Sciatic nerve (tissue), 2 donors: ENCODE measurements around the gene ARHGAP24. TPM values are rescaled to one million over a fixed set of nuclear protein-coding genes. Genes with fewer than 3 reads are reported as not detected.

Experiments
- ATAC-seq: fragments of 200-7000 bp; cut with Tn5 transposase; one replicate; pipeline ENCODE4 v1.9.1; 2020; ENCODE audit warnings: mild to moderate bottlenecking, moderate library complexity
- DNase-seq: peaks from one replicate; pipeline ENCODE4 v3.0.0-alpha.2; 2020; ENCODE audit warnings: low spot score
- intact Hi-C: fragments of 100-400 bp; cut with DNase I; formaldehyde crosslinking; loops from one replicate; pipeline ENCODE4 v1.14.2; 2022
- total RNA-seq: library from RNA; stranded (reverse); fragmentation: NEBNext Ultra II Directional; extraction: Animal tissue kit (Norgen Biotek cat#: 25700); gene quantifications from one replicate; pipeline ENCODE4 v1.2.1, GENCODE V29; 2021
- donor health status: DM: no; HTN: no; CAD: no.
- donor health status: DM: no; HTN: no; CAD: no.

The ARHGAP24 gene
- total RNA-seq: 87.6 TPM

GRCh38 chr4:85474818-85475630, at the start of gene ARHGAP24:
TSS of gene ARHGAP24 (plus strand) at chr4:85475150.
- ATAC-seq (peak; percentile 97), DNase-seq (peak; percentile 84)
- intact Hi-C loops: no loop called here

GRCh38 chr4:85426366-85426765, 48.6 kb upstream of the ARHGAP24 start:
- intact Hi-C loops: no loop called here
- ATAC-seq (no peak), DNase-seq (no peak)

GRCh38 chr4:85427123-85427522, 47.8 kb upstream of the ARHGAP24 start:
- intact Hi-C loops: no loop called here
- ATAC-seq (no peak), DNase-seq (no peak)

- ATAC-seq (no peak), DNase-seq (no peak)
- intact Hi-C loops: no loop called here
These were observed 44.7 kb upstream of the ARHGAP24 start for GRCh38 chr4:85430226-85430625.

GRCh38 chr4:85430697-85431096, 44.3 kb upstream of the ARHGAP24 start:
- DNase-seq (no peak), ATAC-seq (no peak)
- intact Hi-C loops: no loop called here

GRCh38 chr4:85431156-85431555, 43.8 kb upstream of the ARHGAP24 start:
- DNase-seq (no peak), ATAC-seq (no peak)
- intact Hi-C loops: no loop called here

GRCh38 chr4:85431881-85432485, 43.0 kb upstream of the ARHGAP24 start:
- intact Hi-C loops: no loop called here
- no peak for ATAC-seq
- no peak for DNase-seq

GRCh38 chr4:85445050-85445639, 29.8 kb upstream of the ARHGAP24 start:
- no peak for ATAC-seq
- intact Hi-C loops: no loop called here
- DNase-seq: no peak

GRCh38 chr4:85446141-85446861, 28.6 kb upstream of the ARHGAP24 start:
- intact Hi-C loops: no loop called here
- DNase-seq: no peak
- no peak for ATAC-seq

GRCh38 chr4:85448906-85449890, 25.8 kb upstream of the ARHGAP24 start:
- DNase-seq (no peak), ATAC-seq (no peak)
- intact Hi-C loops: no loop called here

- intact Hi-C loops: no loop called here
- ATAC-seq (no peak), DNase-seq (no peak)
These were observed 22.8 kb upstream of the ARHGAP24 start for GRCh38 chr4:85452058-85452731.

GRCh38 chr4:85455942-85456341, 19.0 kb upstream of the ARHGAP24 start:
- intact Hi-C loops: no loop called here
- ATAC-seq: no peak

GRCh38 chr4:85457752-85458467, 17.0 kb upstream of the ARHGAP24 start:
- DNase-seq: no peak
- intact Hi-C loops: no loop called here
- peak; percentile 95 for ATAC-seq

More at GRCh38 chr4:85455942-85456341, 19.0 kb upstream of the ARHGAP24 start:
- DNase-seq: no peak

GRCh38 chr4:85459736-85460135, 15.2 kb upstream of the ARHGAP24 start:
- intact Hi-C loops: no loop called here
- no peak for ATAC-seq
- DNase-seq: no peak

GRCh38 chr4:85474356-85474755, 594 bp upstream of the ARHGAP24 start:
- intact Hi-C loops: no loop called here
- DNase-seq (no peak), ATAC-seq (peak; percentile 19)

GRCh38 chr4:85475631-85476233, 782 bp downstream of the ARHGAP24 start:
- intact Hi-C loops: no loop called here

GRCh38 chr4:85476381-85476780, 1.4 kb downstream of the ARHGAP24 start:
- intact Hi-C loops: no loop called here
- no peak for DNase-seq
- no peak for ATAC-seq

More at GRCh38 chr4:85475631-85476233, 782 bp downstream of the ARHGAP24 start:
- DNase-seq (no peak), ATAC-seq (no peak)
